Endothelial cell of umbilical vein (primary cell): Measurements from ENCODE around the gene RASA2. TPM values are rescaled to one million over a fixed set of nuclear protein-coding genes. Genes with fewer than 3 reads are reported as not detected.

Experiments used
- BruUV-seq: library from RNA; stranded (reverse); fragments of 400-500 nt; replicated peaks from 2 replicates; lab custom pipeline; 2021; lab: Mats Ljungman, UMichigan
- CTCF ChIA-PET: fragments of 300-600, 350-600 bp; sonication (Branson Sonifier 250); formaldehyde crosslinking; loops from one replicate; lab custom pipeline; 2021; ENCODE audit warnings: antibody characterized with exemption, inconsistent platforms; lab: Charles Lee
- POLR2A ChIA-PET: fragments of 300-600, 350-600 bp; sonication (Branson Sonifier 250); formaldehyde crosslinking; loops from one replicate; lab custom pipeline; 2021; ENCODE audit warnings: antibody characterized with exemption, inconsistent platforms; lab: Charles Lee
- DNase-seq: peaks from one replicate; pipeline ENCODE4 v3.0.0-alpha.2; 2011; ENCODE audit warnings: low read depth, low spot score
- FAIRE-seq: peaks from 2 replicates; lab custom pipeline; 2011; peaks lifted over from hg19 to GRCh38; lab: Jason Lieb, UNC
- H2AFZ ChIP-seq: 2 replicates; pipeline ENCODE4 v1.6.0; 2012; ENCODE audit warnings: low read depth, low read length, control low read depth, inconsistent platforms
- H3K27ac ChIP-seq: 2 replicates; pipeline ENCODE4 v1.5.1; 2011; ENCODE audit warnings: low read depth, mild to moderate bottlenecking, control low read depth, low read length, moderate library complexity; ENCODE audit not compliant: insufficient read depth
- H3K27me3 ChIP-seq, 2 experiments: 2 replicates each; pipeline versions ENCODE4 v1.6.0 to v1.6.1; 2011; ENCODE audit warnings: low read length in 2 of 2, mixed read lengths in 1 of 2; ENCODE audit not compliant: control insufficient read depth in 2 of 2, insufficient read depth in 2 of 2
- H3K36me3 ChIP-seq, 2 experiments: 2 replicates in 1 of 2; 3 replicates in 1 of 2; pipeline ENCODE4 v1.5.1; 2011; ENCODE audit warnings: low read length in 2 of 2, mild to moderate bottlenecking in 1 of 2, moderate library complexity in 1 of 2; ENCODE audit not compliant: control insufficient read depth in 2 of 2, insufficient read depth in 2 of 2; ENCODE audit errors: extremely low read depth in 1 of 2
- H3K4me1 ChIP-seq: 3 replicates; pipeline ENCODE4 v1.5.1; 2011; ENCODE audit warnings: mild to moderate bottlenecking, low read length; ENCODE audit not compliant: control insufficient read depth, insufficient read depth; ENCODE audit errors: extremely low read depth
- H3K4me2 ChIP-seq: 2 replicates; pipeline ENCODE4 v1.6.1; 2011; ENCODE audit warnings: low read length, control low read depth, mixed read lengths; ENCODE audit not compliant: insufficient read depth
- H3K4me3 ChIP-seq, 3 experiments: fragments of 200-600 bp in 1 of 3; sonication (generic), shearing (Covaris generic) in 1 of 3; replicated peaks in 1 of 3; 2 replicates each; pipeline ENCODE4 v1.5.1; 2011 to 2016; ENCODE audit warnings: control low read depth in 3 of 3, low read length in 3 of 3, mild to moderate bottlenecking in 2 of 3, inconsistent platforms in 1 of 3, low read depth in 1 of 3, moderate library complexity in 1 of 3; ENCODE audit not compliant: insufficient read depth in 1 of 3
- H3K79me2 ChIP-seq: 2 replicates; pipeline ENCODE4 v1.6.0; 2012; ENCODE audit warnings: low read length, inconsistent platforms; ENCODE audit not compliant: control insufficient read depth, insufficient read depth
- H3K9ac ChIP-seq: replicated peaks from 2 replicates; pipeline ENCODE3; 2011; ENCODE audit warnings: low read length, control low read depth; ENCODE audit not compliant: insufficient read depth; ENCODE audit errors: extremely low read depth
- H3K9me1 ChIP-seq: replicated peaks from 3 replicates; pipeline ENCODE4 v1.6.0; 2011; ENCODE audit warnings: mild to moderate bottlenecking, low read length; ENCODE audit not compliant: control insufficient read depth, insufficient read depth; ENCODE audit errors: extremely low read depth
- H3K9me3 ChIP-seq: replicated peaks from 2 replicates; pipeline ENCODE4 v1.5.1; 2012; ENCODE audit warnings: low read length, inconsistent platforms; ENCODE audit not compliant: control insufficient read depth, insufficient read depth
- H4K20me1 ChIP-seq: replicated peaks from 2 replicates; pipeline ENCODE3; 2011; ENCODE audit warnings: mild to moderate bottlenecking, low read length; ENCODE audit not compliant: control insufficient read depth, insufficient read depth; ENCODE audit errors: extremely low read depth
- CTCF ChIP-seq, 2 donors: IDR thresholded peaks; 1 replicate in 1 of 2; 2 replicates in 1 of 2; pipeline ENCODE4 v1.5.1; 2011; ENCODE audit warnings: low read length in 2 of 2, mild to moderate bottlenecking in 2 of 2, moderate library complexity in 2 of 2, control low read depth in 1 of 2, inconsistent platforms in 1 of 2, low read depth in 1 of 2; ENCODE audit not compliant: insufficient read depth in 1 of 2; ENCODE audit errors: extremely low read depth in 1 of 2
- EZH2 ChIP-seq: IDR thresholded peaks from 2 replicates; pipeline ENCODE4 v1.6.1; 2012; ENCODE audit warnings: borderline replicate concordance, low read depth, mild to moderate bottlenecking, moderate library complexity, low read length, inconsistent platforms; ENCODE audit not compliant: severe bottlenecking
- FOS ChIP-seq: IDR thresholded peaks from 2 replicates; pipeline ENCODE4 v1.6.1; 2011; ENCODE audit warnings: mild to moderate bottlenecking, low read length, moderate library complexity, borderline replicate concordance; ENCODE audit not compliant: insufficient read depth
- GATA2 ChIP-seq: IDR thresholded peaks from 2 replicates; pipeline ENCODE4 v1.7.0; 2011; ENCODE audit warnings: low read depth, mild to moderate bottlenecking, moderate library complexity, mixed read lengths, low read length; ENCODE audit not compliant: insufficient read length, insufficient read depth
- JUN ChIP-seq: IDR thresholded peaks from 2 replicates; pipeline ENCODE4 v1.6.1; 2011; ENCODE audit warnings: borderline replicate concordance, low read depth; ENCODE audit not compliant: insufficient read length, insufficient read depth
- MAX ChIP-seq: IDR thresholded peaks from 2 replicates; pipeline ENCODE4 v1.6.1; 2011; ENCODE audit not compliant: insufficient read depth, insufficient read length
- MYC ChIP-seq: IDR thresholded peaks from one replicate; pipeline ENCODE4 v1.6.1; 2011; ENCODE audit warnings: mild to moderate bottlenecking, low read depth, low read length
- POLR2A ChIP-seq: IDR thresholded peaks from 2 replicates; pipeline ENCODE4 v1.6.1; 2012; ENCODE audit warnings: low read depth, mild to moderate bottlenecking, control low read depth, low read length
- POLR2AphosphoS5 ChIP-seq: IDR thresholded peaks from 2 replicates; pipeline ENCODE4 v1.6.1; 2012; ENCODE audit warnings: low read depth, mild to moderate bottlenecking, control low read depth, low read length, moderate library complexity; ENCODE audit not compliant: insufficient read depth
- dilution Hi-C: fragments of 300-500 bp; cut with MboI; formaldehyde crosslinking; loops from one replicate; pipeline ENCODE4 v1.15.0; 2019; ENCODE audit warnings: low sequenced_read_pairs; ENCODE audit not compliant: extremely low pct_ligation_motif_present
- intact Hi-C: fragments of 100-400 bp; cut with micrococcal nuclease; formaldehyde crosslinking; loops from one replicate; pipeline ENCODE4 v1.10.0; 2022
- polyA plus RNA-seq, 4 experiments: library from polyadenylated mRNA; depleted of rRNA in 3 of 4; stranded (reverse) in 3 of 4; unstranded in 1 of 4; fragments of >200 nt; gene quantifications; 2 replicates each; pipeline versions ENCODE4 v1.2.1 to v1.2.3, GENCODE V29; 2011 to 2012; ENCODE audit warnings: missing spikeins in 1 of 4
- total RNA-seq: library from RNA; stranded (reverse); gene quantifications from 2 replicates; pipeline ENCODE4 v1.2.3, GENCODE V29; 2021

The RASA2 gene
- total and polyA plus RNA-seq, 2 donors (not counting 3 experiments of a cell fraction or from before 2014, with no cell fraction given), result 3.1 to 20.2 TPM

- dilution Hi-C loops, result no loop called here
- Histone ChIP-seq H4K20me1 (peaks cover 10% of the 10 kb centered on the region), H2AFZ (no peak overlapping the region), H3K27me3 (no peaks in the 10 kb centered on the region), H3K27ac (no peak overlapping the region), H3K4me1 (peaks cover 3% of the 10 kb centered on the region), H3K9me1 (peaks cover 8% of the 10 kb centered on the region), H3K79me2 (peaks cover 94% of the 10 kb centered on the region), H3K4me3 (no peak overlapping the region), H3K36me3 (no peaks in the 10 kb centered on the region), H3K9ac (no peak overlapping the region), H3K4me2 (no peak overlapping the region), H3K9me3 (no peaks in the 10 kb centered on the region)
- DNase-seq (no peak), FAIRE-seq (no peak)
- intact Hi-C loops, result no loop called here
- CTCF ChIA-PET, result interaction anchor here (4.1 kb wide), 1 partner anchor 16 kb away, joined by 15 read pairs; no protein-coding TSS in a partner anchor
- POLR2A ChIA-PET, result no interaction called here
- BruUV-seq, result no TSS peak
- TF ChIP-seq JUN (no peak), FOS (no peak)
Observed at GRCh38 chr3:141499284-141499683, 12.5 kb downstream of the RASA2 start.

GRCh38 chr3:141499965-141500364 is 13.1 kb downstream of the RASA2 start:
- no peak overlapping the region for H3K9ac ChIP-seq
- no peak overlapping the region for H3K27ac ChIP-seq
- peaks cover 8% of the 10 kb centered on the region for H3K9me1 ChIP-seq
- no peaks in the 10 kb centered on the region for H3K9me3 ChIP-seq
- no peaks in the 10 kb centered on the region for H3K36me3 ChIP-seq
- ChIA-PET POLR2A (no interaction called here), CTCF (interaction anchor here (1.0 to 4.1 kb wide), 2 partner anchors 15 to 22 kb away, joined by 3 to 15 read pairs; no protein-coding TSS in a partner anchor)
- TF ChIP-seq POLR2AphosphoS5, result no peak
- TF ChIP-seq GATA2, result no peak
- no peak for TF ChIP-seq MAX
- TF ChIP-seq EZH2, result no peak
- TF ChIP-seq MYC, result no peak
- TF ChIP-seq POLR2A, result no peak
- no peak for TF ChIP-seq FOS
- TF ChIP-seq CTCF (IDR thresholded peaks at IDR 0.05; ENCODE audit: extremely low read depth in 1 of 2, insufficient read depth in 1 of 2, low read depth in 1 of 2, low read length in 2 of 2), result no peak
- no peak for TF ChIP-seq JUN
- dilution Hi-C loops (no loop called here), intact Hi-C loops (no loop called here)
- DNase-seq (no peak), FAIRE-seq (no peak)
- peaks cover 10% of the 10 kb centered on the region for H4K20me1 ChIP-seq
- H3K79me2 ChIP-seq, result peaks cover 94% of the 10 kb centered on the region
- no peak overlapping the region for H3K4me2 ChIP-seq
- peaks cover 3% of the 10 kb centered on the region for H3K4me1 ChIP-seq
- H3K27me3 ChIP-seq, result no peaks in the 10 kb centered on the region
- no TSS peak for BruUV-seq
- no peak overlapping the region for H2AFZ ChIP-seq
- no peak overlapping the region for H3K4me3 ChIP-seq
